GM18505 (cell line): ENCODE results near the gene TLL2.

ENCODE experiments used
- ATAC-seq: cut with Tn5 transposase; IDR thresholded peaks from one replicate; pipeline ENCODE4 v1.9.1; 2021; ENCODE audit not compliant: unreplicated experiment
- POLR2A ChIP-seq: IDR thresholded peaks from 4 replicates; pipeline ENCODE4 v1.6.1; 2011; ENCODE audit warnings: borderline replicate concordance; ENCODE audit not compliant: insufficient read depth, insufficient read length; ENCODE audit errors: extremely low read depth

Gene TLL2

GRCh38 chr10:96389785-96390184, 123.9 kb downstream of the TLL2 start:
- TF ChIP-seq POLR2A, result no peak
- no peak for ATAC-seq

DNA sequence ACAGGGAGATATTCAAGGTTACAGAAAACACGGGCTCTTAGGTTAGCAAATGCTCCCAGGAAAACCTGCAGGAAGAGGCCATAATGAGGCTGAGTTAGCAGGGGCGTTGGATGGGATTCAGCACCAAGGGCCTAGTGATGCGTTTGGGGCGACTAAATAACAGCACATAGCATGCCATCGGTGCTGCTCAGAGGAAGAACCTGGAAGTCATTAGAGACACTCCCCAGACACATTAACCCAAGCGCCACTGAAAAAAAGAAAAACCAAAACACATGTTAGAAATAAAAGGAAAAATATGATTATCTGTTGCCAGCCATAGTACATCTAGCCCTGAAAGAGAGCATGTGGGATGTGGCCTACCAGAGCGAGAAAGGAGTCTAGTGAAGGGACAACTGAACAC, 126.1 kb downstream of the TLL2 start:
- TF ChIP-seq POLR2A, result no peak
- ATAC-seq, result no peak

- no peak for ATAC-seq
- no peak for TF ChIP-seq POLR2A
Observed at GRCh38 chr10:96387161-96387560, 126.6 kb downstream of the TLL2 start.

GRCh38 chr10:96384506-96384905, 129.2 kb downstream of the TLL2 start:
- no peak for ATAC-seq
- no peak for TF ChIP-seq POLR2A

GRCh38 chr10:96380821-96381220, 132.9 kb downstream of the TLL2 start:
- TF ChIP-seq POLR2A, result no peak

DNA sequence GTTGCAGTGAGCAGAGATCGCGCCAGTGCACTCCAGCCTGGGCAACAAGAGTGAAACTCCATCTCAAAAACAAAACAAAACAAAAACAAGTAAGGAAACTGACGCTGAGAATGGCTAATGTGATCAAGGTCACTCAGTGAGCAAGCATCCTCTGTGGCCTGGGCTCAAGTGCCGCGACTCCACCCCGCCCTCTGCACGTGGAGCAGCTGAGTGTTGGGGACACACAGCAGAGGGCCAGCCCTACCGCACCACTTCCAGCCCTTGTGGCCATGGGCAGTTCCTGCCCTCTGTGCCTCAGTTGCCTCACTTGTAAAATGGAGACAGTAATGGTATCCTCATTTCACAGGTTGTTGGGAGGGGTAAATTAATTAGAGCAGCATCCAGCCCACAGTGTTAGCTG, 134.0 kb downstream of the TLL2 start:
- ATAC-seq, result no peak
- TF ChIP-seq POLR2A, result no peak

More at GRCh38 chr10:96380821-96381220, 132.9 kb downstream of the TLL2 start:
- no peak for ATAC-seq

DNA sequence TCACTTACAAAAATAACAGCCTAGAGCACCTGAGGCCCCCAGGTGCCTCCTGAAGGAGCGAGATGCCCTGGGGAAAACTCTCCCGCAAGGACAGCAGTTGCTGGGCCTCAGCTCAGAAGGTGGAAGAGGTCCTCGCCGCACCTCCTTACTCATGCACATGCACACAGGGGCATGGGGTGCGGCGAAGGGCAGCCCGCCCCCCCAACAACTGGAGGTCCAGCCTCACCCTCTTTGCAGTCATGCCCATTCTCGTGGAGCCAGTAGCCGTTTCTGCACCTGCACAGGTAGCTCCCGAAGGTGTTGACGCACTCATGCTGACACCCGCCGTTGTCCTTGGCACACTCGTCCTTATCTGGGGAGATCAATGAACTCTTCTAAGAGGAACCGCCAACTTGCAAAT, 135.0 kb downstream of the TLL2 start:
- no peak for TF ChIP-seq POLR2A
- no peak for ATAC-seq

DNA sequence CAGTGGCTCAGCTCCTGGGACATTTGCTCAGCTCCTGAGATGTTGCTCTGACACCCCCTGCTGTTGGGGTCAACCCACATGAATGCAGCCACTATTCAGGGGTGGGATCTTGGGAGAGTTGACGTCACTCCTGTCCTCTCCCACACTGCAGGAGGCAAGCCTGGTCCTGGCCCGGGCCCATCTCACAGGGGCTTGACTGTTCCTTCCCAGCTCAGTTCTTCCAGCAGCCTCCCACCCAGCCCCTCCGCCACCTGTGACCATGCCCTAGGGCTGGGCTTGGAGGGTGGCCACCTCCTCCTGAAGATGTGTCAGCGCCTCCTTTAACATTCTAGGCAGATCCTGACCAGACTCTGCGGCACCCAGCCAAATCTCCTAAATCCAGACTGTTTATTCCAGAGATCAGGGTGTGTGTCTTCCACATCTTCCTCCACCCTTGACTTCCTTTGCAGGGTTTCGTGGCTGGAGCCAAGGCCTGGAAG, 135.9 kb downstream of the TLL2 start:
- no peak for ATAC-seq
- TF ChIP-seq POLR2A, result no peak

DNA sequence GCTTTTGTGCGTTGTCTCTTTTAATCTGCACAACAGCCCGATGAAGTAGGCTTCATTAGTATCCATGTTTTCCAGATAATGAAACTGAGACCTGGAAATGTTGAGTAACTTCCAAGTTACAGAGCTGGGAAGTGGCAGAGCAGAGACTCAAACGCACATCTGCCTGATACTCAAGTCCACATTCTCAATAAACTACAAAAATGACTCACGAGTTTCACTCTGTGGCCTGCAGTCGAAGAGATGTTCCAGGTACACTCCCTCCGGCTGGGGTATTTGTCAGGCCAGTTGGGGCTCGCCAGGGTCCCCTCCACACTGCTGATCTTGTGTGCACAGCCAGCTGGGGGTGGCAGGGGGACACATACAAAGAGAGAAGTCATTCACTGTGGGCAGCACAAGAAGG, 137.2 kb downstream of the TLL2 start:
- ATAC-seq, result peak; percentile 45
- no peak for TF ChIP-seq POLR2A

DNA sequence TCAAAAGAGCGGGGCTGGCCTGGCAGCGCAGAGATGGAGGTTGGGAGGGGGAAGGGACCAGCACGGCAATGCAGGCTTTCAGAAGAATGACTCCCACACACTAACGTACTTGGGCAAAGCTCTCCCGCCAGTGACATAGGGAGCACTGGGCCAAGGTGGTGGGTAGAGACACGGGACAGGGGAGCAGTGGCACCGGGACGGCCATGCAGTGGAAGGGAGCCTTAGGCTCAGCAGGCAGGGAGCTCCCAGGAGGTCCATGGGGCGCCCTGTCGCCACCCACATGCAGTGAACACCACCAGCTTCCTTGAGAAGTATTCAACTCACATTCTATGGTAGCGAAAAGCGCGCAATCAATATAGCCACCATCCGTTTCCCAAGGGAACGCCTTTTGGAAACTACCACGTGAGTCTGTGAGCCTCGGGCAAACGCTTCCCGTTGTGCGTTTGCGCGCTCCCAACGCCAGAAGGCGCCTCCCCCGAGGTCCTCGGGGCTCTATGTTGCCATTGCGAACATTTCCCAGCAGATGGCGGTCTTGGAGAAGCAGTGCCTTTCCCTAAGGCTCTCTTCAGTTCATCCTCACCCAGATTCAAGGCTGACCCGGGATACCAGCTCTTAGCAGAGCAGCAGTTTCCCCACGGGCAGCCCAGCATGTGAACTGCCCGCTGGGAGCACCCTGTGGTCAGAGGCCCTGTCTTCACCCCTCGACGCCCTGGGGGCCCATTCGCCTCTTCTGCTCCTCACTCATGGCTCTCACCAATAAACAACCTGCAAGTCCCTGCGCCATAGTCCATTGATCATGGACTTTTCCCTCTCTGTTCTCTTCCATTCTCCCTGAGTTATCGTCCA, 138.5 kb downstream of the TLL2 start:
- ATAC-seq, result peak; percentile 57
- no peak for TF ChIP-seq POLR2A

- ATAC-seq, result no peak
- TF ChIP-seq POLR2A, result no peak
Observed at GRCh38 chr10:96374639-96374984, 139.1 kb downstream of the TLL2 start.

DNA sequence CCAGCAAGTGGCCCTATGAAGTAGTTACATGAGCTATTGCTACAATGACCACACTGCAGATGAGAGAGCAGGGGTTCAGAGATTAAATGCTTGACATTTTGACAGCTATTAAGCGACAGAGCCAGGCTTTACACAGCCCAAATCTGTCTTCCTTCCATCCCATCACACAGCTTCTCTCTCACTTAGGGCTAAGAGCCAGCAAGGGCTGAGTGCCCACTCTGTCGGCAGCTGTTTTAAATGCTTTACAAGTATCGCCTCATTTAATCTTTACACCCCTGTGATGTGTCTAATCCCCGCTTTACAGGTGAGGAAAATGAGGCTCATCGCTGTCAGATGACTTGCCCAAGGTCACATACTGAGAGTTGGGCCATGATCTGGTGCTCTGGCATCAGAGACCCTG, 139.7 kb downstream of the TLL2 start:
- no peak for TF ChIP-seq POLR2A
- ATAC-seq, result no peak

DNA sequence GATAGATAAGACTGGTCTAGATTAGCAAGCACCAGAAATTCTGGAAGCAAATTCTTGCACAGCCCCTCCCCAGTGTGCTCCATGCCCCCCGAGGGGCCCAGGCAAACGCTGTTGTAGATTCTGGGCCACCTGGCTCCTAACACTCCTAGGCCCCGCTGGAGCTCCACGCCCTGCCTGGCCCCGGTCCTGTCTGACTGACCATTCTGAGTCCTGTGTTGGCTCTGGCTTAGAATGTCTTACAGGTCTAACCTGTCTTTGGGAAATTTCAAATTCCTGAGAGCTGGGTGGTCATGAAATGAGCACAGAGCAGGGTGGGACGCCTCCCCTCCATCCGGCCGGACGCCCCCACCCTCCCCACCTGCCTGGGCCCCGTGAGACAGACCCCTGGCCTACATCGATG, 142.4 kb downstream of the TLL2 start:
- TF ChIP-seq POLR2A, result no peak
- no peak for ATAC-seq

GRCh38 chr10:96370584-96371157, 143.1 kb downstream of the TLL2 start:
- ATAC-seq, result no peak

More at GRCh38 chr10:96370584-96371157, 143.1 kb downstream of the TLL2 start:
- TF ChIP-seq POLR2A, result no peak
